HepG2 (cell line): ENCODE results near the gene KLHL30. TPM values are rescaled to one million over a fixed set of nuclear protein-coding genes. Genes with fewer than 3 reads are reported as not detected.

Experiments used
- ATAC-seq: fragments of 200-7000 bp; cut with Tn5 transposase; 3 replicates; pipeline ENCODE4 v1.9.1; 2020; ENCODE audit warnings: mild to moderate bottlenecking, moderate library complexity
- BruUV-seq: library from RNA; stranded (reverse); fragments of 400-500 nt; replicated peaks from 2 replicates; lab custom pipeline; 2021; lab: Mats Ljungman, UMichigan
- CTCF ChIA-PET: fragments of 300-600 bp; formaldehyde crosslinking; extraction: SDS; loops from one replicate; lab custom pipeline; 2021; ENCODE audit warnings: low total read pairs, inconsistent platforms, low intra/inter-chr PET ratio; lab: Yijun Ruan, JAX
- POLR2A ChIA-PET: fragments of 350-600 bp; sonication (Branson Sonifier 250); formaldehyde crosslinking; loops from one replicate; lab custom pipeline; 2020; ENCODE audit warnings: antibody characterized with exemption, inconsistent platforms; lab: Yijun Ruan, JAX
- DNase-seq: peaks from one replicate; pipeline ENCODE4 v3.0.0-alpha.2; 2015; ENCODE audit warnings: low spot score
- FAIRE-seq: peaks from 3 replicates; lab custom pipeline; 2011; peaks lifted over from hg19 to GRCh38; lab: Jason Lieb, UNC
- H2AFZ ChIP-seq: one replicate; pipeline ENCODE4 v1.6.1; 2011; ENCODE audit warnings: low read length, inconsistent platforms
- H3K27ac ChIP-seq: fragments of 300-600 bp; 3 replicates; pipeline ENCODE4 v1.8.0; 2011; ENCODE audit warnings: mixed run types, mild to moderate bottlenecking, mixed read lengths, low read length, inconsistent platforms; ENCODE audit not compliant: insufficient read depth; ENCODE audit errors: extremely low read length
- H3K27me3 ChIP-seq, 2 experiments: fragments of 200-600 bp in 1 of 2; 2 replicates in 1 of 2; 3 replicates in 1 of 2; pipeline versions ENCODE4 v1.6.0 to v1.8.0; 2011; ENCODE audit warnings: low read length in 2 of 2, mild to moderate bottlenecking in 2 of 2, moderate library complexity in 2 of 2, inconsistent platforms in 1 of 2; ENCODE audit not compliant: insufficient read depth in 2 of 2, control insufficient read depth in 1 of 2
- H3K36me3 ChIP-seq, 2 experiments: fragments of 200-600 bp in 1 of 2; replicated peaks in 1 of 2; 2 replicates in 1 of 2; 3 replicates in 1 of 2; pipeline versions ENCODE4 v1.5.1 to v1.8.0; 2011; ENCODE audit warnings: low read length in 2 of 2, inconsistent platforms in 1 of 2; ENCODE audit not compliant: insufficient read depth in 2 of 2, control insufficient read depth in 1 of 2
- H3K4me1 ChIP-seq: 2 replicates; pipeline ENCODE4 v1.5.1; 2012; ENCODE audit warnings: low read length, inconsistent platforms; ENCODE audit not compliant: insufficient read depth
- H3K4me2 ChIP-seq: 2 replicates; pipeline ENCODE4 v1.6.0; 2011; ENCODE audit warnings: low read depth, low read length, inconsistent platforms
- H3K4me3 ChIP-seq, 3 experiments: fragments of 200-600 bp in 1 of 3; sonication (generic), shearing (Covaris generic) in 1 of 3; replicated peaks in 1 of 3; 2 replicates each; pipeline ENCODE4 v1.5.1; 2011 to 2016; ENCODE audit warnings: low read length in 3 of 3, inconsistent platforms in 2 of 3, low read depth in 2 of 3, mild to moderate bottlenecking in 2 of 3, control low read depth in 1 of 3, mixed read lengths in 1 of 3; ENCODE audit not compliant: insufficient read depth in 1 of 3
- H3K79me2 ChIP-seq: one replicate; pipeline ENCODE4 v1.6.1; 2011; ENCODE audit warnings: low read length, inconsistent platforms; ENCODE audit not compliant: insufficient read depth
- H3K9ac ChIP-seq: 2 replicates; pipeline ENCODE4 v1.6.0; 2011; ENCODE audit warnings: mild to moderate bottlenecking, low read depth, low read length, inconsistent platforms; ENCODE audit not compliant: insufficient read depth
- H3K9me3 ChIP-seq: 2 replicates; pipeline ENCODE4 v1.5.1; 2012; ENCODE audit warnings: mild to moderate bottlenecking, low read length
- H4K20me1 ChIP-seq: 2 replicates; pipeline ENCODE4 v1.6.0; 2011; ENCODE audit warnings: inconsistent platforms, mild to moderate bottlenecking, low read length, moderate library complexity; ENCODE audit not compliant: insufficient read depth
- HNRNPL ChIP-seq: fragments of 200-400 bp; formaldehyde crosslinking; IDR thresholded peaks from 2 replicates; pipeline ENCODE4 v1.6.1; 2017; ENCODE audit warnings: mild to moderate bottlenecking, low read depth, low read length
- MYC ChIP-seq: sonication (generic); formaldehyde crosslinking; IDR thresholded peaks from 2 replicates; pipeline ENCODE4 v1.9.0; 2021; ENCODE audit warnings: missing genetic modification reagents, borderline replicate concordance
- PAWR ChIP-seq: sonication (generic); formaldehyde crosslinking; IDR thresholded peaks from 2 replicates; pipeline ENCODE4 v1.4.0; 2020; ENCODE audit warnings: missing genetic modification reagents, mild to moderate bottlenecking, borderline replicate concordance
- PCBP1 ChIP-seq: fragments of 200-400 bp; formaldehyde crosslinking; IDR thresholded peaks from 2 replicates; pipeline ENCODE4 v1.6.1; 2017; ENCODE audit warnings: mild to moderate bottlenecking, low read depth, low read length, borderline replicate concordance
- RBM22 ChIP-seq: fragments of 200-400 bp; formaldehyde crosslinking; optimal IDR thresholded peaks from 2 replicates; pipeline ENCODE3; 2017; ENCODE audit warnings: mild to moderate bottlenecking, low read length, moderate library complexity
- SAP130 ChIP-seq: IDR thresholded peaks from 2 replicates; pipeline ENCODE4 v1.6.1; 2016; ENCODE audit warnings: low read depth
- TCF12 ChIP-seq, 2 experiments: fragments of 450-650 bp in 1 of 2; sonication (generic) in 1 of 2; formaldehyde crosslinking in 1 of 2; IDR thresholded peaks; 2 replicates each; pipeline versions ENCODE4 v1.6.1 to v1.8.0; 2017 to 2022; ENCODE audit warnings: antibody characterized with exemption in 1 of 2, mild to moderate bottlenecking in 1 of 2, missing genetic modification reagents in 1 of 2, moderate library complexity in 1 of 2
- ZFP41 ChIP-seq: sonication (generic); formaldehyde crosslinking; IDR thresholded peaks from 2 replicates; pipeline ENCODE4 v1.4.0; 2020; ENCODE audit warnings: mild to moderate bottlenecking, missing genetic modification reagents, borderline replicate concordance
- ZMYM3 ChIP-seq: sonication (generic); formaldehyde crosslinking; IDR thresholded peaks from 2 replicates; pipeline ENCODE4 v1.5.1; 2020; ENCODE audit warnings: mild to moderate bottlenecking, missing genetic modification reagents
- ZNF280B ChIP-seq: sonication (generic); formaldehyde crosslinking; IDR thresholded peaks from 2 replicates; pipeline ENCODE4 v1.5.0; 2020; ENCODE audit warnings: missing genetic modification reagents, mild to moderate bottlenecking, borderline replicate concordance
- ZNF550 ChIP-seq: sonication (generic); formaldehyde crosslinking; IDR thresholded peaks from 2 replicates; pipeline ENCODE4 v1.4.0; 2020; ENCODE audit warnings: mild to moderate bottlenecking, missing genetic modification reagents, borderline replicate concordance
- ZNF891 ChIP-seq: sonication (generic); formaldehyde crosslinking; IDR thresholded peaks from 2 replicates; pipeline ENCODE4 v1.5.0; 2020; ENCODE audit warnings: mild to moderate bottlenecking, missing genetic modification reagents
- WGBS: methylation state at CpG from one replicate; pipeline ENCODE4 v1.1.6; 2017; ENCODE audit warnings: low lambda C conversion rate; 5-methylcytosine and 5-hydroxymethylcytosine counted together
- in situ Hi-C: cut with HindIII; loops from 2 replicates; pipeline ENCODE4 v1.10.0; 2017; ENCODE audit warnings: low pct_unique_long_range_greater_than_20kb; ENCODE audit not compliant: extremely low pct_ligation_motif_present
- intact Hi-C: fragments of 100-400 bp; cut with micrococcal nuclease; formaldehyde crosslinking; loops from one replicate; pipeline ENCODE4 v1.10.0; 2022; ENCODE audit not compliant: unreplicated experiment
- polyA plus RNA-seq, 8 experiments: library from polyadenylated mRNA; depleted of rRNA in 3 of 8; stranded (reverse) in 7 of 8; unstranded in 1 of 8; fragments of >200 nt; fragmentation: Illumina TruSeq in 4 of 8; extraction: Trizol in 4 of 8; gene quantifications; 2 replicates each; pipeline versions ENCODE4 v1.2.1 to v1.2.3, GENCODE V29; 2011 to 2016; ENCODE audit warnings: low read depth in 4 of 8, missing spikeins in 1 of 8, mixed read lengths in 1 of 8; ENCODE audit not compliant: insufficient read depth in 1 of 8
- total RNA-seq, 5 experiments: library from RNA; depleted of rRNA; stranded (reverse); fragments of >200 nt; fragmentation: Illumina TruSeq; extraction: Trizol; gene quantifications; 2 replicates each; pipeline ENCODE4 v1.2.3, GENCODE V29; 2016; ENCODE audit warnings: low read depth in 1 of 5
- TF ChIP-seq, protein P1 (sequence below): sonication (generic); formaldehyde crosslinking; IDR thresholded peaks from 2 replicates; pipeline ENCODE4; 2020; ENCODE audit warnings: missing genetic modification reagents, mild to moderate bottlenecking, borderline replicate concordance
- TF ChIP-seq, protein P2 (sequence below): IDR thresholded peaks from 2 replicates; pipeline ENCODE4 v1.6.1; 2012; ENCODE audit warnings: inconsistent platforms

Gene KLHL30
- total and polyA plus RNA-seq, 2 of the 13 experiments (the other 11 are each of a cell fraction or from before 2014, with no cell fraction given) = 0.05 TPM; not detected in 1

DNA sequence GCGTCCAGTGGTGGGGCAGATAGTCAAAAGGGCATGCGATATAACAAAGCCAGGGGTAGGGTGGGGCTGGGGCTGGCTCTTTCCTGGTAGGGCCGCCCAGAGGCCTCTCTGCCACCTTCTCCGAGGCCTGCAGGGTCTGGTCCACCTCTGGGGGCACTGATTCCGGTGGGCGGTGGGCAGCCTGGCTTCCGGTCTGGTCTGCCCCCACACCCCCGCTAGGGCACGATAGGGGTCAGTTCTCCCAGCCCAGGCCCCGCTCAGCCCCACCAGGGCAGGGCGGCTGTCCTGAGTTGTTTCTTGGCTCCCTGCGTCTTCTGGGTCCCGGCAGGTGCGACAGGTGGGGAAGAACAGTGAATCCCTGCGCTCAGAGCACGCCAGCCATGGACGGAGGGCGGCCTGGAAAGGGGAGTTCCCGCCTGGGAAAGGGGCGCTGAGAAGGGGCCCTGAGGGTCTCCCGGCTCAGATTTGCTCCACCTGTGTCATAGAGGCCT, 19.6 kb downstream of the KLHL30 start:
- POLR2A ChIA-PET = no interaction called here
- FAIRE-seq = no peak
- intact Hi-C loops = no loop called here

GRCh38 chr2:238158509-238159070, 20.1 kb downstream of the KLHL30 start, which contains the start of gene ERFE:
TSS of gene ERFE (plus strand) at chr2:238158970. CDS start at chr2:238159008, 38 bp downstream.
- H3K27ac ChIP-seq = no peak within 1 kb of the TSS
- intact Hi-C loops = no loop called here
- TF ChIP-seq TCF12 (IDR thresholded peaks at IDR 0.05) (no peak), TCF12 (CRISPR knock-in tag; IDR thresholded peaks at IDR 0.05) (no peak), MYC (CRISPR knock-in tag) (peak; percentile 41; the same call in 1 of the 2 replicates), ZNF550 (CRISPR knock-in tag) (no peak), ZNF280B (0 out of 2 replicates have a peak, but pooled peaks have one; percentile 17), ZFP41 (CRISPR knock-in tag) (no peak), PAWR (no peak), SAP130 (peak; percentile 37; the same call in 1 of the 2 replicates), RBM22 (no peak)
- TF ChIP-seq, protein P1, sequence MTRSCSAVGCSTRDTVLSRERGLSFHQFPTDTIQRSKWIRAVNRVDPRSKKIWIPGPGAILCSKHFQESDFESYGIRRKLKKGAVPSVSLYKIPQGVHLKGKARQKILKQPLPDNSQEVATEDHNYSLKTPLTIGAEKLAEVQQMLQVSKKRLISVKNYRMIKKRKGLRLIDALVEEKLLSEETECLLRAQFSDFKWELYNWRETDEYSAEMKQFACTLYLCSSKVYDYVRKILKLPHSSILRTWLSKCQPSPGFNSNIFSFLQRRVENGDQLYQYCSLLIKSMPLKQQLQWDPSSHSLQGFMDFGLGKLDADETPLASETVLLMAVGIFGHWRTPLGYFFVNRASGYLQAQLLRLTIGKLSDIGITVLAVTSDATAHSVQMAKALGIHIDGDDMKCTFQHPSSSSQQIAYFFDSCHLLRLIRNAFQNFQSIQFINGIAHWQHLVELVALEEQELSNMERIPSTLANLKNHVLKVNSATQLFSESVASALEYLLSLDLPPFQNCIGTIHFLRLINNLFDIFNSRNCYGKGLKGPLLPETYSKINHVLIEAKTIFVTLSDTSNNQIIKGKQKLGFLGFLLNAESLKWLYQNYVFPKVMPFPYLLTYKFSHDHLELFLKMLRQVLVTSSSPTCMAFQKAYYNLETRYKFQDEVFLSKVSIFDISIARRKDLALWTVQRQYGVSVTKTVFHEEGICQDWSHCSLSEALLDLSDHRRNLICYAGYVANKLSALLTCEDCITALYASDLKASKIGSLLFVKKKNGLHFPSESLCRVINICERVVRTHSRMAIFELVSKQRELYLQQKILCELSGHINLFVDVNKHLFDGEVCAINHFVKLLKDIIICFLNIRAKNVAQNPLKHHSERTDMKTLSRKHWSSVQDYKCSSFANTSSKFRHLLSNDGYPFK (CRISPR knock-in tag) = no peak
- TF ChIP-seq, protein P2, sequence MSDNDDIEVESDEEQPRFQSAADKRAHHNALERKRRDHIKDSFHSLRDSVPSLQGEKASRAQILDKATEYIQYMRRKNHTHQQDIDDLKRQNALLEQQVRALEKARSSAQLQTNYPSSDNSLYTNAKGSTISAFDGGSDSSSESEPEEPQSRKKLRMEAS = peak; percentile 76

More for the DNA sequence above, 19.6 kb downstream of the KLHL30 start:
- no peak overlapping the region for H3K27ac ChIP-seq
- TF ChIP-seq PCBP1 = peak; percentile 16; the same call in 1 of the 2 replicates
- TF ChIP-seq ZMYM3 (CRISPR knock-in tag) = no peak
- TF ChIP-seq ZNF891 (CRISPR knock-in tag) = peak; percentile 31; the same call in 1 of the 2 replicates
- 0 out of 2 replicates have a peak, but pooled peaks have one; percentile 32 for TF ChIP-seq HNRNPL
- no peak overlapping the region for H3K4me3 ChIP-seq
- CTCF ChIA-PET = no interaction called here
- BruUV-seq = no TSS peak
- H3K27me3 ChIP-seq = peaks cover 32 to 76% of the 10 kb centered on the region in 2 experiments
- peaks cover 22% of the 10 kb centered on the region for H3K4me1 ChIP-seq
- H3K79me2 ChIP-seq = no peaks in the 10 kb centered on the region
- H3K4me2 ChIP-seq = no peak overlapping the region
- H2AFZ ChIP-seq = no peak overlapping the region
- no peak overlapping the region for H3K9ac ChIP-seq
- 50% methylated on average over 19 of the region's 21 CpGs for WGBS
- H4K20me1 ChIP-seq = no peaks in the 10 kb centered on the region
- ATAC-seq = no peak
- in situ Hi-C loops = no loop called here
- H3K9me3 ChIP-seq = no peaks in the 10 kb centered on the region
- no peak for DNase-seq
- H3K36me3 ChIP-seq = no peaks in the 10 kb centered on the region

More at GRCh38 chr2:238158509-238159070, 20.1 kb downstream of the KLHL30 start, which contains the start of gene ERFE:
- Histone ChIP-seq H3K36me3 (no peaks in the 10 kb centered on the region), H3K9me3 (no peaks in the 10 kb centered on the region), H4K20me1 (no peaks in the 10 kb centered on the region), H3K9ac (no peak within 1 kb of the TSS), H2AFZ (no peak within 1 kb of the TSS), H3K4me1 (peaks cover 24% of the 10 kb centered on the region), H3K4me2 (peak within 1 kb of the TSS; percentile 81), H3K79me2 (no peaks in the 10 kb centered on the region), H3K27me3 (peaks cover 36 to 81% of the 10 kb centered on the region in 2 experiments), H3K4me3 (peak within 1 kb of the TSS; percentile 33 to 60 (median 36); a peak in 5 of 6 replicates)
- FAIRE-seq (no peak), ATAC-seq (peak; percentile 25), DNase-seq (no peak)
- CTCF ChIA-PET = no interaction called here
- BruUV-seq = no TSS peak
- in situ Hi-C loops = no loop called here
- 53% methylated on average over 20 of the region's 61 CpGs for WGBS
- POLR2A ChIA-PET = no interaction called here
